ENCODE measurements around the gene RYR2.

DNA sequence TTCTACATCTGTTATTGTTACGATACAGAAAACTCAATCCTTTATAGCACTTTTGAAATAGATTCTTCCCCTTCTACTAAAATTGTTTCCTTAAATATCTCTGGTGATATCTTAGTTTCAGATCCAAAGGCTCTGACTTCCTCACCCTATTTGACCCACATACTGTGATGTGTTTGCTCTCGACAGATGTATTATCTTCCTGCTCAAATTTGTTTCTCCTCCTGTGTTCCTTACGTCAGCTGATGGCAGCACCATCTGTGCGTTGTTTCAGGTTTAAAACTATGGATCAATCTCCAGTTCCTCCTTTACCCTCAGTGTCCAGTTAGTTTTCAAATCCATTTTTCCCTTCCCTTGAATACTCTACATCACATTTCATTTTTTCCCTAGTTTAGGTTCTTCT lies 274.4 kb downstream of the RYR2 start:
- TF ChIP-seq BACH2 (CRISPR knock-in tag; IDR thresholded peaks at IDR 0.05; ENCODE audit: borderline replicate concordance) (no peak), RARB (CRISPR knock-in tag; IDR thresholded peaks at IDR 0.05) (no peak)
- TF ChIP-seq, protein P1, sequence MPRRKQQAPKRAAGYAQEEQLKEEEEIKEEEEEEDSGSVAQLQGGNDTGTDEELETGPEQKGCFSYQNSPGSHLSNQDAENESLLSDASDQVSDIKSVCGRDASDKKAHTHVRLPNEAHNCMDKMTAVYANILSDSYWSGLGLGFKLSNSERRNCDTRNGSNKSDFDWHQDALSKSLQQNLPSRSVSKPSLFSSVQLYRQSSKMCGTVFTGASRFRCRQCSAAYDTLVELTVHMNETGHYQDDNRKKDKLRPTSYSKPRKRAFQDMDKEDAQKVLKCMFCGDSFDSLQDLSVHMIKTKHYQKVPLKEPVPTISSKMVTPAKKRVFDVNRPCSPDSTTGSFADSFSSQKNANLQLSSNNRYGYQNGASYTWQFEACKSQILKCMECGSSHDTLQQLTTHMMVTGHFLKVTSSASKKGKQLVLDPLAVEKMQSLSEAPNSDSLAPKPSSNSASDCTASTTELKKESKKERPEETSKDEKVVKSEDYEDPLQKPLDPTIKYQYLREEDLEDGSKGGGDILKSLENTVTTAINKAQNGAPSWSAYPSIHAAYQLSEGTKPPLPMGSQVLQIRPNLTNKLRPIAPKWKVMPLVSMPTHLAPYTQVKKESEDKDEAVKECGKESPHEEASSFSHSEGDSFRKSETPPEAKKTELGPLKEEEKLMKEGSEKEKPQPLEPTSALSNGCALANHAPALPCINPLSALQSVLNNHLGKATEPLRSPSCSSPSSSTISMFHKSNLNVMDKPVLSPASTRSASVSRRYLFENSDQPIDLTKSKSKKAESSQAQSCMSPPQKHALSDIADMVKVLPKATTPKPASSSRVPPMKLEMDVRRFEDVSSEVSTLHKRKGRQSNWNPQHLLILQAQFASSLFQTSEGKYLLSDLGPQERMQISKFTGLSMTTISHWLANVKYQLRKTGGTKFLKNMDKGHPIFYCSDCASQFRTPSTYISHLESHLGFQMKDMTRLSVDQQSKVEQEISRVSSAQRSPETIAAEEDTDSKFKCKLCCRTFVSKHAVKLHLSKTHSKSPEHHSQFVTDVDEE (CRISPR knock-in tag; IDR thresholded peaks at IDR 0.05) = no peak
